HepG2 (cell line): ENCODE results near the gene ANKRD44. TPM values are rescaled to one million over a fixed set of nuclear protein-coding genes. Genes with fewer than 3 reads are reported as not detected.

Experiments used
- ATAC-seq: fragments of 200-7000 bp; cut with Tn5 transposase; 3 replicates; pipeline ENCODE4 v1.9.1; 2020; ENCODE audit warnings: mild to moderate bottlenecking, moderate library complexity
- BruUV-seq: library from RNA; stranded (reverse); fragments of 400-500 nt; replicated peaks from 2 replicates; lab custom pipeline; 2021; lab: Mats Ljungman, UMichigan
- CTCF ChIA-PET: fragments of 300-600 bp; formaldehyde crosslinking; extraction: SDS; loops from one replicate; lab custom pipeline; 2021; ENCODE audit warnings: low total read pairs, inconsistent platforms, low intra/inter-chr PET ratio; lab: Yijun Ruan, JAX
- POLR2A ChIA-PET: fragments of 350-600 bp; sonication (Branson Sonifier 250); formaldehyde crosslinking; loops from one replicate; lab custom pipeline; 2020; ENCODE audit warnings: antibody characterized with exemption, inconsistent platforms; lab: Yijun Ruan, JAX
- DNase-seq: peaks from one replicate; pipeline ENCODE4 v3.0.0-alpha.2; 2015; ENCODE audit warnings: low spot score
- FAIRE-seq: peaks from 3 replicates; lab custom pipeline; 2011; peaks lifted over from hg19 to GRCh38; lab: Jason Lieb, UNC
- H2AFZ ChIP-seq: one replicate; pipeline ENCODE4 v1.6.1; 2011; ENCODE audit warnings: low read length, inconsistent platforms
- H3K27ac ChIP-seq: fragments of 300-600 bp; 3 replicates; pipeline ENCODE4 v1.8.0; 2011; ENCODE audit warnings: mixed run types, mild to moderate bottlenecking, mixed read lengths, low read length, inconsistent platforms; ENCODE audit not compliant: insufficient read depth; ENCODE audit errors: extremely low read length
- H3K27me3 ChIP-seq, 2 experiments: fragments of 200-600 bp in 1 of 2; 2 replicates in 1 of 2; 3 replicates in 1 of 2; pipeline versions ENCODE4 v1.6.0 to v1.8.0; 2011; ENCODE audit warnings: low read length in 2 of 2, mild to moderate bottlenecking in 2 of 2, moderate library complexity in 2 of 2, inconsistent platforms in 1 of 2; ENCODE audit not compliant: insufficient read depth in 2 of 2, control insufficient read depth in 1 of 2
- H3K36me3 ChIP-seq, 2 experiments: fragments of 200-600 bp in 1 of 2; replicated peaks in 1 of 2; 2 replicates in 1 of 2; 3 replicates in 1 of 2; pipeline versions ENCODE4 v1.5.1 to v1.8.0; 2011; ENCODE audit warnings: low read length in 2 of 2, inconsistent platforms in 1 of 2; ENCODE audit not compliant: insufficient read depth in 2 of 2, control insufficient read depth in 1 of 2
- H3K4me1 ChIP-seq: 2 replicates; pipeline ENCODE4 v1.5.1; 2012; ENCODE audit warnings: low read length, inconsistent platforms; ENCODE audit not compliant: insufficient read depth
- H3K4me2 ChIP-seq: 2 replicates; pipeline ENCODE4 v1.6.0; 2011; ENCODE audit warnings: low read depth, low read length, inconsistent platforms
- H3K4me3 ChIP-seq, 3 experiments: fragments of 200-600 bp in 1 of 3; sonication (generic), shearing (Covaris generic) in 1 of 3; replicated peaks in 1 of 3; 2 replicates each; pipeline ENCODE4 v1.5.1; 2011 to 2016; ENCODE audit warnings: low read length in 3 of 3, inconsistent platforms in 2 of 3, low read depth in 2 of 3, mild to moderate bottlenecking in 2 of 3, control low read depth in 1 of 3, mixed read lengths in 1 of 3; ENCODE audit not compliant: insufficient read depth in 1 of 3
- H3K79me2 ChIP-seq: one replicate; pipeline ENCODE4 v1.6.1; 2011; ENCODE audit warnings: low read length, inconsistent platforms; ENCODE audit not compliant: insufficient read depth
- H3K9ac ChIP-seq: 2 replicates; pipeline ENCODE4 v1.6.0; 2011; ENCODE audit warnings: mild to moderate bottlenecking, low read depth, low read length, inconsistent platforms; ENCODE audit not compliant: insufficient read depth
- H3K9me3 ChIP-seq: 2 replicates; pipeline ENCODE4 v1.5.1; 2012; ENCODE audit warnings: mild to moderate bottlenecking, low read length
- H4K20me1 ChIP-seq: 2 replicates; pipeline ENCODE4 v1.6.0; 2011; ENCODE audit warnings: inconsistent platforms, mild to moderate bottlenecking, low read length, moderate library complexity; ENCODE audit not compliant: insufficient read depth
- CEBPB ChIP-seq: IDR thresholded peaks from 2 replicates; pipeline ENCODE4 v1.6.1; 2011; ENCODE audit warnings: low read depth, low read length, improper control_type of control experiment, borderline replicate concordance
- KLF9 ChIP-seq: IDR thresholded peaks from 2 replicates; pipeline ENCODE4 v1.6.1; 2016; ENCODE audit warnings: low read depth
- MAFK ChIP-seq, 2 experiments: IDR thresholded peaks in 1 of 2; conservative IDR thresholded peaks in 1 of 2; 2 replicates each; pipeline ENCODE4 v1.6.1; 2011; ENCODE audit warnings: improper control_type of control experiment in 2 of 2, low read length in 2 of 2
- PAWR ChIP-seq: sonication (generic); formaldehyde crosslinking; IDR thresholded peaks from 2 replicates; pipeline ENCODE4 v1.4.0; 2020; ENCODE audit warnings: missing genetic modification reagents, mild to moderate bottlenecking, borderline replicate concordance
- SMAD9 ChIP-seq: sonication (generic); formaldehyde crosslinking; IDR thresholded peaks from 2 replicates; pipeline ENCODE4 v1.5.1; 2020; ENCODE audit warnings: mild to moderate bottlenecking, missing genetic modification reagents
- SP1 ChIP-seq, 2 experiments: fragments of 450-650 bp in 1 of 2; sonication (generic) in 1 of 2; formaldehyde crosslinking in 1 of 2; IDR thresholded peaks; 2 replicates each; pipeline versions ENCODE4 v1.4.0 to v1.6.1; 2016 to 2020; ENCODE audit warnings: missing genetic modification reagents in 1 of 2
- ZNF253 ChIP-seq: sonication (generic); formaldehyde crosslinking; IDR thresholded peaks from 2 replicates; pipeline ENCODE4 v1.8.0; 2022; ENCODE audit warnings: mild to moderate bottlenecking, missing genetic modification reagents, borderline replicate concordance
- ZNF44 ChIP-seq: sonication (generic); formaldehyde crosslinking; IDR thresholded peaks from 2 replicates; pipeline ENCODE4 v1.5.1; 2020; ENCODE audit warnings: mild to moderate bottlenecking, missing genetic modification reagents
- ZNF709 ChIP-seq: sonication (generic); formaldehyde crosslinking; IDR thresholded peaks from 2 replicates; pipeline ENCODE4 v1.5.0; 2020; ENCODE audit warnings: mild to moderate bottlenecking, missing genetic modification reagents
- ZNF773 ChIP-seq: sonication (generic); formaldehyde crosslinking; IDR thresholded peaks from 2 replicates; pipeline ENCODE4 v1.4.0; 2020; ENCODE audit warnings: missing genetic modification reagents, borderline replicate concordance
- WGBS: methylation state at CpG from one replicate; pipeline ENCODE4 v1.1.6; 2017; ENCODE audit warnings: low lambda C conversion rate; 5-methylcytosine and 5-hydroxymethylcytosine counted together
- in situ Hi-C: cut with HindIII; loops from 2 replicates; pipeline ENCODE4 v1.10.0; 2017; ENCODE audit warnings: low pct_unique_long_range_greater_than_20kb; ENCODE audit not compliant: extremely low pct_ligation_motif_present
- intact Hi-C: fragments of 100-400 bp; cut with micrococcal nuclease; formaldehyde crosslinking; loops from one replicate; pipeline ENCODE4 v1.10.0; 2022; ENCODE audit not compliant: unreplicated experiment
- polyA plus RNA-seq, 8 experiments: library from polyadenylated mRNA; depleted of rRNA in 3 of 8; stranded (reverse) in 7 of 8; unstranded in 1 of 8; fragments of >200 nt; fragmentation: Illumina TruSeq in 4 of 8; extraction: Trizol in 4 of 8; gene quantifications; 2 replicates each; pipeline versions ENCODE4 v1.2.1 to v1.2.3, GENCODE V29; 2011 to 2016; ENCODE audit warnings: low read depth in 4 of 8, missing spikeins in 1 of 8, mixed read lengths in 1 of 8; ENCODE audit not compliant: insufficient read depth in 1 of 8
- total RNA-seq, 5 experiments: library from RNA; depleted of rRNA; stranded (reverse); fragments of >200 nt; fragmentation: Illumina TruSeq; extraction: Trizol; gene quantifications; 2 replicates each; pipeline ENCODE4 v1.2.3, GENCODE V29; 2016; ENCODE audit warnings: low read depth in 1 of 5
- TF ChIP-seq, protein P1 (sequence below): sonication (generic); formaldehyde crosslinking; IDR thresholded peaks from 2 replicates; pipeline ENCODE4 v1.8.0; 2022; ENCODE audit warnings: mild to moderate bottlenecking, missing genetic modification reagents, moderate library complexity
- TF ChIP-seq, protein P2 (sequence below): IDR thresholded peaks from 2 replicates; pipeline ENCODE4 v1.4.0; 2020; ENCODE audit warnings: mild to moderate bottlenecking, missing genetic modification reagents
- TF ChIP-seq, protein P3 (sequence below): sonication (generic); formaldehyde crosslinking; IDR thresholded peaks from 2 replicates; pipeline ENCODE4 v1.4.0; 2020; ENCODE audit warnings: mild to moderate bottlenecking, missing genetic modification reagents
- TF ChIP-seq, protein P4 (sequence below): sonication (generic); formaldehyde crosslinking; IDR thresholded peaks from 2 replicates; pipeline ENCODE4 v1.8.1; 2023; ENCODE audit warnings: missing genetic modification reagents, inconsistent platforms, borderline replicate concordance

Gene ANKRD44
- total and polyA plus RNA-seq, 2 of the 13 experiments (the other 11 are each of a cell fraction or from before 2014, with no cell fraction given): 0.04 to 0.11 TPM

DNA sequence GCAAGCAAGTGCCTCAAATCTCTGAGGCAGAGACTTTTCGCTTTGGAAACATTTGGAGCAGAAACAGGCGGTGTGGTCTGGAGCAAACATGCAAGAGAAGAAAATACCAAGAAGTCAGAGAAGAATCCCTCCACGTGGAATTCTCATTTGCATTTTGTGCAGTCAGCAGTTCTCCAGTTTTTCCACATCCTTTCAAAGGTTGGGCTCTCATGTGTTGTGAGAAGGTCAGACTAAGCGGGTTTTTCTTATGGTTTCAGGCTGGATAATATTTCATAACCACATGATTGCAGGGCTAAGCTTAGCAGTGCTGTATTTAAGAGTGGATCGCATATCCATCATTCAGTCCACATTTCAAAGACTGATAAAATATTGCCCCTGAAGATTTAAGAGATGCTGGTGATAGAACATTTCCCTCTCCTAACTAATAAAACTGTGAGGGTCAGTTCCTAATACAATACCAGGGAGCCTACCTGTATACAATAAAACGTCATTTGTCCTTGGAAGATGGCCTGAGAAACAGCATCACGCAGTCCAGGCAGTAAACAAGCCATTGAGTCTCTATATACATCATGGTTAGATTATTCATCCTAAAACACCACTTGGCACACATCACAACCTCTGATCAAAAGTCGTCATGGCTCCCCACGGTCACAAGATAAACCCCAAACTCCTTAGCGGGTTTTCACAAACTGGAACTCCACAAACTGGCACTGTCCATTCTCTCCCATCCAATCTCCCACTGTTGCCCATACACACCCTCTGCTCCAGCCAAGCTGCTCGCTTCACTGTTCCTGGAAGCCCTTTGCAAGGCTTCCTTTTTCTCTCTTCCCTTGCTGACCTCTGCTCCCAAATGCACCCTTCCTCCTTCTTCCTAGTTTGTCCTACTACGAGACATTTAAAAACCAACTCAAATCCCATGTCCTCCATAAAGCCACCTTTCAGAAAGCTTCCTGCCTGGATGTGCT is 31.5 kb downstream of the ANKRD44 start:
- Histone ChIP-seq H2AFZ (no peak overlapping the region), H3K4me3 (no peak overlapping the region), H3K79me2 (no peaks in the 10 kb centered on the region), H3K9ac (no peak overlapping the region), H4K20me1 (no peaks in the 10 kb centered on the region), H3K9me3 (no peaks in the 10 kb centered on the region), H3K4me2 (no peak overlapping the region), H3K27ac (no peak overlapping the region), H3K27me3 (peaks cover 1 to 19% of the 10 kb centered on the region in 2 experiments; a peak in 4 of 5 replicates), H3K36me3 (no peaks in the 10 kb centered on the region), H3K4me1 (no peaks in the 10 kb centered on the region)
- CTCF ChIA-PET: no interaction called here
- WGBS: 16% methylated on average over 12 of the region's 12 CpGs
- intact Hi-C loops (no loop called here), in situ Hi-C loops (no loop called here)
- no TSS peak for BruUV-seq
- POLR2A ChIA-PET: no interaction called here
- DNase-seq (no peak), FAIRE-seq (no peak), ATAC-seq (no peak)
- TF ChIP-seq ZNF44 (CRISPR knock-in tag) (no peak), ZNF709 (CRISPR knock-in tag) (no peak), PAWR (CRISPR knock-in tag) (no peak), SMAD9 (CRISPR knock-in tag) (no peak), CEBPB (0 out of 2 replicates have a peak, but pooled peaks have one; percentile 15), KLF9 (CRISPR knock-in tag) (no peak), ZNF773 (CRISPR knock-in tag) (no peak), MAFK (conservative IDR thresholded peaks at IDR 0.05 in 1 of 2, IDR thresholded peaks at IDR 0.05 in 1 of 2; ENCODE audit: low read length in 2 of 2) (peak; percentile 86 to 93), SP1 (IDR thresholded peaks at IDR 0.05) (no peak), SP1 (CRISPR knock-in tag; IDR thresholded peaks at IDR 0.05) (no peak), ZNF253 (CRISPR knock-in tag) (no peak)
- TF ChIP-seq, protein P1, sequence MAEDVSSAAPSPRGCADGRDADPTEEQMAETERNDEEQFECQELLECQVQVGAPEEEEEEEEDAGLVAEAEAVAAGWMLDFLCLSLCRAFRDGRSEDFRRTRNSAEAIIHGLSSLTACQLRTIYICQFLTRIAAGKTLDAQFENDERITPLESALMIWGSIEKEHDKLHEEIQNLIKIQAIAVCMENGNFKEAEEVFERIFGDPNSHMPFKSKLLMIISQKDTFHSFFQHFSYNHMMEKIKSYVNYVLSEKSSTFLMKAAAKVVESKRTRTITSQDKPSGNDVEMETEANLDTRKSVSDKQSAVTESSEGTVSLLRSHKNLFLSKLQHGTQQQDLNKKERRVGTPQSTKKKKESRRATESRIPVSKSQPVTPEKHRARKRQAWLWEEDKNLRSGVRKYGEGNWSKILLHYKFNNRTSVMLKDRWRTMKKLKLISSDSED (CRISPR knock-in tag): no peak
- TF ChIP-seq, protein P2, sequence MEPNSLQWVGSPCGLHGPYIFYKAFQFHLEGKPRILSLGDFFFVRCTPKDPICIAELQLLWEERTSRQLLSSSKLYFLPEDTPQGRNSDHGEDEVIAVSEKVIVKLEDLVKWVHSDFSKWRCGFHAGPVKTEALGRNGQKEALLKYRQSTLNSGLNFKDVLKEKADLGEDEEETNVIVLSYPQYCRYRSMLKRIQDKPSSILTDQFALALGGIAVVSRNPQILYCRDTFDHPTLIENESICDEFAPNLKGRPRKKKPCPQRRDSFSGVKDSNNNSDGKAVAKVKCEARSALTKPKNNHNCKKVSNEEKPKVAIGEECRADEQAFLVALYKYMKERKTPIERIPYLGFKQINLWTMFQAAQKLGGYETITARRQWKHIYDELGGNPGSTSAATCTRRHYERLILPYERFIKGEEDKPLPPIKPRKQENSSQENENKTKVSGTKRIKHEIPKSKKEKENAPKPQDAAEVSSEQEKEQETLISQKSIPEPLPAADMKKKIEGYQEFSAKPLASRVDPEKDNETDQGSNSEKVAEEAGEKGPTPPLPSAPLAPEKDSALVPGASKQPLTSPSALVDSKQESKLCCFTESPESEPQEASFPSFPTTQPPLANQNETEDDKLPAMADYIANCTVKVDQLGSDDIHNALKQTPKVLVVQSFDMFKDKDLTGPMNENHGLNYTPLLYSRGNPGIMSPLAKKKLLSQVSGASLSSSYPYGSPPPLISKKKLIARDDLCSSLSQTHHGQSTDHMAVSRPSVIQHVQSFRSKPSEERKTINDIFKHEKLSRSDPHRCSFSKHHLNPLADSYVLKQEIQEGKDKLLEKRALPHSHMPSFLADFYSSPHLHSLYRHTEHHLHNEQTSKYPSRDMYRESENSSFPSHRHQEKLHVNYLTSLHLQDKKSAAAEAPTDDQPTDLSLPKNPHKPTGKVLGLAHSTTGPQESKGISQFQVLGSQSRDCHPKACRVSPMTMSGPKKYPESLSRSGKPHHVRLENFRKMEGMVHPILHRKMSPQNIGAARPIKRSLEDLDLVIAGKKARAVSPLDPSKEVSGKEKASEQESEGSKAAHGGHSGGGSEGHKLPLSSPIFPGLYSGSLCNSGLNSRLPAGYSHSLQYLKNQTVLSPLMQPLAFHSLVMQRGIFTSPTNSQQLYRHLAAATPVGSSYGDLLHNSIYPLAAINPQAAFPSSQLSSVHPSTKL (CRISPR knock-in tag): no peak
- TF ChIP-seq, protein P3, sequence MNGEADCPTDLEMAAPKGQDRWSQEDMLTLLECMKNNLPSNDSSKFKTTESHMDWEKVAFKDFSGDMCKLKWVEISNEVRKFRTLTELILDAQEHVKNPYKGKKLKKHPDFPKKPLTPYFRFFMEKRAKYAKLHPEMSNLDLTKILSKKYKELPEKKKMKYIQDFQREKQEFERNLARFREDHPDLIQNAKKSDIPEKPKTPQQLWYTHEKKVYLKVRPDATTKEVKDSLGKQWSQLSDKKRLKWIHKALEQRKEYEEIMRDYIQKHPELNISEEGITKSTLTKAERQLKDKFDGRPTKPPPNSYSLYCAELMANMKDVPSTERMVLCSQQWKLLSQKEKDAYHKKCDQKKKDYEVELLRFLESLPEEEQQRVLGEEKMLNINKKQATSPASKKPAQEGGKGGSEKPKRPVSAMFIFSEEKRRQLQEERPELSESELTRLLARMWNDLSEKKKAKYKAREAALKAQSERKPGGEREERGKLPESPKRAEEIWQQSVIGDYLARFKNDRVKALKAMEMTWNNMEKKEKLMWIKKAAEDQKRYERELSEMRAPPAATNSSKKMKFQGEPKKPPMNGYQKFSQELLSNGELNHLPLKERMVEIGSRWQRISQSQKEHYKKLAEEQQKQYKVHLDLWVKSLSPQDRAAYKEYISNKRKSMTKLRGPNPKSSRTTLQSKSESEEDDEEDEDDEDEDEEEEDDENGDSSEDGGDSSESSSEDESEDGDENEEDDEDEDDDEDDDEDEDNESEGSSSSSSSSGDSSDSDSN: no peak
- TF ChIP-seq, protein P4, sequence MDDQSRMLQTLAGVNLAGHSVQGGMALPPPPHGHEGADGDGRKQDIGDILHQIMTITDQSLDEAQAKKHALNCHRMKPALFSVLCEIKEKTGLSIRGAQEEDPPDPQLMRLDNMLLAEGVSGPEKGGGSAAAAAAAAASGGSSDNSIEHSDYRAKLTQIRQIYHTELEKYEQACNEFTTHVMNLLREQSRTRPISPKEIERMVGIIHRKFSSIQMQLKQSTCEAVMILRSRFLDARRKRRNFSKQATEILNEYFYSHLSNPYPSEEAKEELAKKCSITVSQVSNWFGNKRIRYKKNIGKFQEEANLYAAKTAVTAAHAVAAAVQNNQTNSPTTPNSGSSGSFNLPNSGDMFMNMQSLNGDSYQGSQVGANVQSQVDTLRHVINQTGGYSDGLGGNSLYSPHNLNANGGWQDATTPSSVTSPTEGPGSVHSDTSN (CRISPR knock-in tag): no peak
